Dermis microvascular lymphatic vessel endothelial cell (primary cell): ENCODE measurements around the gene OPN3. TPM values are rescaled to one million over a fixed set of nuclear protein-coding genes. Genes with fewer than 3 reads are reported as not detected.

ENCODE experiments used
- DNase-seq, 2 donors: peaks; one replicate each; pipeline versions ENCODE4 v3.0.0 to v3.0.0-alpha.2; 2010; ENCODE audit warnings: low read depth in 2 of 2
- total RNA-seq: library from RNA; depleted of rRNA; stranded (reverse); fragments of >200 nt; gene quantifications from 2 replicates; pipeline ENCODE4 v1.2.1, GENCODE V29; 2014

Gene OPN3
- total RNA-seq, 1 donor from 2014 or later, result 12.7 TPM

GRCh38 chr1:241646201-241646600 is 6.0 kb upstream of the OPN3 start:
- DNase-seq, result no peak

- DNase-seq, result no peak
Measured at GRCh38 chr1:241645199-241645598, 5.0 kb upstream of the OPN3 start.

- DNase-seq, result no peak
Measured at GRCh38 chr1:241644259-241644658, 4.1 kb upstream of the OPN3 start.

GRCh38 chr1:241642593-241642944 is 2.4 kb upstream of the OPN3 start:
- DNase-seq, result no peak

GRCh38 chr1:241641773-241642592 is 1.8 kb upstream of the OPN3 start:
- peak in 1 of 2 donors; percentile 26 for DNase-seq

- no peak for DNase-seq
Measured at GRCh38 chr1:241640867-241641622, 876 bp upstream of the OPN3 start.

- DNase-seq, result peak in 1 of 2 donors; percentile 54
Measured at GRCh38 chr1:241639623-241640148, 483 bp downstream of the OPN3 start.

GRCh38 chr1:241638909-241639622 is 1.1 kb downstream of the OPN3 start:
- DNase-seq, result peak in 1 of 2 donors; percentile 8

- no peak for DNase-seq
Measured at GRCh38 chr1:241638099-241638682, 2.0 kb downstream of the OPN3 start.

GRCh38 chr1:241637604-241638003 is 2.6 kb downstream of the OPN3 start:
- DNase-seq, result no peak

- no peak for DNase-seq
Measured at GRCh38 chr1:241637046-241637590, 3.1 kb downstream of the OPN3 start.

- DNase-seq, result no peak
Measured at GRCh38 chr1:241636291-241636690, 3.9 kb downstream of the OPN3 start.

GRCh38 chr1:241635556-241636152 is 4.5 kb downstream of the OPN3 start:
- DNase-seq, result no peak

GRCh38 chr1:241632987-241633386 is 7.2 kb downstream of the OPN3 start:
- no peak for DNase-seq

- DNase-seq, result no peak
Measured at GRCh38 chr1:241631674-241632073, 8.5 kb downstream of the OPN3 start.

GRCh38 chr1:241630899-241631298 is 9.3 kb downstream of the OPN3 start:
- no peak for DNase-seq

- DNase-seq, result no peak
Measured at GRCh38 chr1:241630476-241630875, 9.7 kb downstream of the OPN3 start.

GRCh38 chr1:241630005-241630404 is 10.2 kb downstream of the OPN3 start:
- no peak for DNase-seq

- DNase-seq, result peak; percentile 56 to 80
Measured at GRCh38 chr1:241627453-241628259, 12.5 kb downstream of the OPN3 start.

- no peak for DNase-seq
Measured at GRCh38 chr1:241624935-241625334, 15.2 kb downstream of the OPN3 start.
